Measurements from ENCODE around the gene CTDSPL. TPM values are rescaled to one million over a fixed set of nuclear protein-coding genes. Genes with fewer than 3 reads are reported as not detected.

Gene CTDSPL
- total RNA-seq, 1 experiment from 2014 or later: 16.6 TPM

GRCh38 chr3:37984051-37984450 is 122.4 kb downstream of the CTDSPL start:
- BruUV-seq (replicated peaks): no TSS peak
- in situ Hi-C loops (cut with HindIII; ENCODE audit: low pct_unique_long_range_greater_than_20kb, low sequenced_read_pairs) (no loop called here), intact Hi-C loops (cut with micrococcal nuclease; ENCODE audit: unreplicated experiment) (no loop called here)
- TF ChIP-seq SIN3A (IDR thresholded peaks at IDR 0.05; ENCODE audit: borderline replicate concordance, insufficient read depth, low read depth, low read length) (no peak), CTCF (IDR thresholded peaks at IDR 0.05) (no peak), POLR2AphosphoS5 (IDR thresholded peaks at IDR 0.05; ENCODE audit: low read depth, low read length) (no peak), REST (IDR thresholded peaks at IDR 0.05; ENCODE audit: insufficient read depth in 1 of 2, low read depth in 2 of 2, low read length in 1 of 2) (no peak), TCF7L2 (IDR thresholded peaks at IDR 0.05; ENCODE audit: low read depth, low read length) (no peak)
- no peaks in the 10 kb centered on the region for H3K27me3 ChIP-seq (ENCODE audit: control insufficient read depth, insufficient read depth, low read length)
- ChIA-PET CTCF (no interaction called here), POLR2A (no interaction called here)
- H3K4me3 ChIP-seq (ENCODE audit: low read depth in 2 of 2, low read length in 2 of 2): no peak overlapping the region
- no peaks in the 10 kb centered on the region for H3K4me1 ChIP-seq (ENCODE audit: control insufficient read depth, insufficient read depth, low read length)
- no peak for DNase-seq (ENCODE audit: low read depth, low spot score)
- H3K27ac ChIP-seq (ENCODE audit: low read length): no peak overlapping the region
- no peaks in the 10 kb centered on the region for H3K9me3 ChIP-seq (ENCODE audit: control insufficient read depth, insufficient read depth, low read depth, low read length)
- no peaks in the 10 kb centered on the region for H3K36me3 ChIP-seq (ENCODE audit: control insufficient read depth, insufficient read depth, low read length)
- no peak for ATAC-seq

- Histone ChIP-seq H3K36me3 (ENCODE audit: control insufficient read depth, insufficient read depth, low read length) (no peaks in the 10 kb centered on the region), H3K27me3 (ENCODE audit: control insufficient read depth, insufficient read depth, low read length) (no peaks in the 10 kb centered on the region), H3K27ac (ENCODE audit: low read length) (no peak overlapping the region), H3K4me1 (ENCODE audit: control insufficient read depth, insufficient read depth, low read length) (no peaks in the 10 kb centered on the region), H3K9me3 (ENCODE audit: control insufficient read depth, insufficient read depth, low read depth, low read length) (no peaks in the 10 kb centered on the region), H3K4me3 (ENCODE audit: low read depth in 2 of 2, low read length in 2 of 2) (no peak overlapping the region)
- CTCF ChIA-PET: no interaction called here
- in situ Hi-C loops (cut with HindIII; ENCODE audit: low pct_unique_long_range_greater_than_20kb, low sequenced_read_pairs): no loop called here
- BruUV-seq (replicated peaks): no TSS peak
- DNase-seq (ENCODE audit: low read depth, low spot score): no peak
- POLR2A ChIA-PET: no interaction called here
- TF ChIP-seq CTCF (IDR thresholded peaks at IDR 0.05) (no peak), REST (IDR thresholded peaks at IDR 0.05; ENCODE audit: insufficient read depth in 1 of 2, low read depth in 2 of 2, low read length in 1 of 2) (no peak), TCF7L2 (IDR thresholded peaks at IDR 0.05; ENCODE audit: low read depth, low read length) (no peak), SIN3A (IDR thresholded peaks at IDR 0.05; ENCODE audit: borderline replicate concordance, insufficient read depth, low read depth, low read length) (no peak), POLR2AphosphoS5 (IDR thresholded peaks at IDR 0.05; ENCODE audit: low read depth, low read length) (no peak)
- ATAC-seq: no peak
- intact Hi-C loops (cut with micrococcal nuclease; ENCODE audit: unreplicated experiment): no loop called here
These were observed 122.9 kb downstream of the CTDSPL start for GRCh38 chr3:37984596-37984995.
